Kidney (tissue), 14 donors: ENCODE results near the gene KCNQ1. TPM values are rescaled to one million over a fixed set of nuclear protein-coding genes. Genes with fewer than 3 reads are reported as not detected.

Experiments used
- DNase-seq, 5 donors: peaks; one replicate each; pipeline ENCODE4 v3.0.0-alpha.2; 2013 to 2020
- FAIRE-seq: peaks from 2 replicates; lab custom pipeline; 2012; peaks lifted over from hg19 to GRCh38; lab: Jason Lieb, UNC
- H3K27ac ChIP-seq, 2 donors: one replicate each; pipeline ENCODE4 v1.7.0; 2013; ENCODE audit warnings: low read depth in 2 of 2, low read length in 2 of 2, inconsistent platforms in 1 of 2
- H3K27me3 ChIP-seq: one replicate; pipeline ENCODE4 v1.7.1; 2013; ENCODE audit warnings: low read length, inconsistent platforms; ENCODE audit not compliant: control insufficient read depth, insufficient read depth
- H3K36me3 ChIP-seq, 3 donors: one replicate each; pipeline versions ENCODE4 v1.7.0 to v1.7.1; 2013; ENCODE audit warnings: low read length in 3 of 3, control low read depth in 1 of 3, inconsistent platforms in 1 of 3; ENCODE audit not compliant: insufficient read depth in 3 of 3, control insufficient read depth in 2 of 3
- H3K4me1 ChIP-seq, 3 donors: one replicate each; pipeline versions ENCODE4 v1.7.0 to v1.7.1; 2013; ENCODE audit warnings: low read length in 3 of 3, inconsistent platforms in 1 of 3, low read depth in 1 of 3; ENCODE audit not compliant: control insufficient read depth in 2 of 3, insufficient read depth in 2 of 3
- H3K4me3 ChIP-seq, 3 donors: one replicate each; pipeline versions ENCODE4 v1.7.0 to v1.8.1; 2013; ENCODE audit warnings: low read length in 3 of 3, control low read depth in 1 of 3, inconsistent platforms in 1 of 3
- H3K9ac ChIP-seq, 3 donors: one replicate each; pipeline versions ENCODE4 v1.7.0 to v1.7.1; 2013; ENCODE audit warnings: low read length in 3 of 3, control low read depth in 1 of 3, inconsistent platforms in 1 of 3
- H3K9me3 ChIP-seq, 3 donors: one replicate each; pipeline versions ENCODE4 v1.7.0 to v1.7.1; 2013; ENCODE audit warnings: low read length in 3 of 3, control low read depth in 1 of 3, inconsistent platforms in 1 of 3; ENCODE audit not compliant: control insufficient read depth in 2 of 3, insufficient read depth in 1 of 3
- CTCF ChIP-seq: IDR thresholded peaks from 3 replicates; pipeline ENCODE4 v1.5.1; 2012; ENCODE audit warnings: mild to moderate bottlenecking, moderate library complexity, borderline replicate concordance; ENCODE audit not compliant: insufficient read depth; ENCODE audit errors: extremely low read depth
- intact Hi-C: fragments of 100-400 bp; cut with DNase I; formaldehyde crosslinking; loops from one replicate; pipeline ENCODE4 v1.11.1; 2022
- polyA plus RNA-seq: library from polyadenylated mRNA; stranded (reverse); fragments of 350-450 nt; fragmentation: Illumina TruSeq; extraction: RNeasy Lipid Tissue Mini Kit (QIAGEN cat#74804); gene quantifications from one replicate; pipeline ENCODE4 v1.2.3, GENCODE V29; 2014; ENCODE audit warnings: low read depth, low replicate concordance; ENCODE audit not compliant: insufficient read depth
- total RNA-seq: library from RNA; stranded (reverse); fragmentation: NEBNext Ultra II Directional; extraction: Animal tissue kit (Norgen Biotek cat#: 25700); gene quantifications from one replicate; pipeline ENCODE4 v1.2.1, GENCODE V29; 2021
- donor health status: control.
- donor health status: control.
- donor health status: control.
- donor health status: control.
- donor health status: control.
- donor health status: DM: yes; HTN: yes; CAD: no.
- donor health status: Normal renal cell carcinoma (clear cell type).

Gene KCNQ1
- total and polyA plus RNA-seq, 2 donors from 2014 or later = 45.5 to 49.4 TPM

- Histone ChIP-seq H3K9me3 (no peaks in the 10 kb centered on the region), H3K27me3 (no peaks in the 10 kb centered on the region), H3K4me1 (no peaks in the 10 kb centered on the region), H3K4me3 (no peak overlapping the region), H3K27ac (no peak overlapping the region), H3K9ac (no peak overlapping the region), H3K36me3 (no peaks in the 10 kb centered on the region)
- TF ChIP-seq CTCF = no peak
- intact Hi-C loops = no loop called here
- peak in 2 of 5 donors; percentile 42 to 63 for DNase-seq
- FAIRE-seq = no peak
These were observed 144.2 kb downstream of the KCNQ1 start for GRCh38 chr11:2588809-2589537.

DNA sequence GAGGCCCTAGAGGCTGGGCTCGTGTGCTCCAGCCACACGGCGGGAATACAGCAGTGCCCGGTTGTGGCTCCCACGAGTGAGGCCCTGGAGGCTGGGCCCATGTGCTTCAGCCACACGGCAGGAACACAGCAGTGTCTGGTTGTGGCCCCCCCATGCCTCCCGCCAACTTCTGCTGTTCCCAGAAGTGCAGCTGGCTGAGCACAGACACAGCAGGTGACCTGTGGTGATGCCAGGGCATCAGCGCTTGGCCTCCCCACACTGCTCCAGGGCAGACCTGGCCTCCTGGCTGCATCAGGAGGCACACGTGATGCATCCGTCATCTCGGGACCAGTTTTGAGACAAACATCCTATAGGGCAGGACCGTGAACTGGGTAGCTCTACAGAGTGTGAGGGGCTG lies 144.7 kb downstream of the KCNQ1 start:
- Histone ChIP-seq H3K4me1 (no peaks in the 10 kb centered on the region), H3K9me3 (no peaks in the 10 kb centered on the region), H3K36me3 (no peaks in the 10 kb centered on the region), H3K27ac (no peak overlapping the region), H3K9ac (no peak overlapping the region), H3K4me3 (no peak overlapping the region), H3K27me3 (no peaks in the 10 kb centered on the region)
- intact Hi-C loops = no loop called here
- TF ChIP-seq CTCF = no peak
- DNase-seq = peak in 2 of 5 donors; percentile 28 to 55
- FAIRE-seq = no peak

DNA sequence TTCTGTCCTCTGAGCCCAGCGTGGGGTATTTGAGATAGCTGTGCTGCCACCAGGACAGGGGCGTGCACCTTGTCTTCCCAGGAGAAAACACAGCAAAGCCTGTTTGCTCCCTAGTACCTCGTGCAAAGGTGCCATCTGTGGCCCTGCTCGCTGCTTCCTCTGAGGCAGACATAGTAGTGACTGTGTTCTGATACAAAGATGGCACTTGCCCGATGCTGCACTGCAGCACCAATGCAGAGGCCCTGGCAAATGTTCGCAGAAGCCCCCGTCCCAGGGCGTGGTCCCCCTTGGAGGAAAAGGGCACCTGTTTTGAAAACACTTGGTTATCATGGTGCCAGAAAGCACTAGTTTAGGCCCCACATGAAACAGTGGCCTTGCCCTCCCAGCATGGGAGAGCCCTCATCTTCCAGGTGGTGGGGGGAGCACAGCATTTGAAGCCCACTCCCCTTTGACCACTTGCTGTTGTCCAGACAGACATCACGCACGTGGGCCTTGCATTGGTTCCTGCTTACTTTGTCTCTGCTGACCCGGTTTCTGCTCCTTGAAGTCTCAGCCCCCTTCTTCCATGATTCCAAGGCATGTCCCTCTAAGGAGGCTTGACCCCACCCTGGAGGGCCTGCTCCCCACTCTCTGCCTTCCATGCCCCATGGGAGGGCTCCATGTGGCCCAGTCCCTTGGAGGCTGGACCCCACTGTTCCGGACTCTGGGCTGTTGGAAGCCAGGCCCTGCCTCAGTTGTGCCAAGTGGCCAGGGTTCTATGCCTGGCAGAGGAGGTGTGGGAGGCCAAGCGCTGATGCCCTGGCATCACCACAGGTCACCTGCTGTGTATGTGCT lies 145.5 kb downstream of the KCNQ1 start:
- FAIRE-seq = no peak
- H3K36me3 ChIP-seq = no peaks in the 10 kb centered on the region

More for the DNA sequence above, 145.5 kb downstream of the KCNQ1 start:
- no peak overlapping the region for H3K4me3 ChIP-seq
- H3K9ac ChIP-seq = no peak overlapping the region
- H3K9me3 ChIP-seq = no peaks in the 10 kb centered on the region
- H3K27ac ChIP-seq = no peak overlapping the region
- intact Hi-C loops = no loop called here
- no peaks in the 10 kb centered on the region for H3K27me3 ChIP-seq
- H3K4me1 ChIP-seq = no peaks in the 10 kb centered on the region
- DNase-seq = peak in 2 of 5 donors; percentile 28 to 51
- TF ChIP-seq CTCF = no peak
